K562 (cell line): Measurements from ENCODE around the gene DLGAP1. TPM values are rescaled to one million over a fixed set of nuclear protein-coding genes. Genes with fewer than 3 reads are reported as not detected.

ENCODE experiments used
- ATAC-seq: fragments of 200-7000 bp; cut with Tn5 transposase; 3 replicates; pipeline ENCODE4 v1.9.1; 2020; ENCODE audit warnings: moderate library complexity
- BruUV-seq: library from RNA; stranded (reverse); fragments of 400-500 nt; replicated peaks from 2 replicates; lab custom pipeline; 2021; lab: Mats Ljungman, UMichigan
- CTCF ChIA-PET: fragments of 300-600 bp; formaldehyde crosslinking; extraction: SDS; loops from one replicate; lab custom pipeline; 2021; ENCODE audit warnings: low intra/inter-chr PET ratio; lab: Yijun Ruan, JAX
- POLR2A ChIA-PET: fragments of 300-600, 350-650 bp; sonication (Branson Sonifier 250); formaldehyde crosslinking; extraction: SDS; loops from one replicate; lab custom pipeline; 2021; ENCODE audit warnings: antibody characterized with exemption, inconsistent platforms; lab: Yijun Ruan, JAX
- DNase-seq, 4 experiments: peaks; one replicate each; pipeline versions ENCODE4 v3.0.0 to v3.0.0-alpha.2; 2011 to 2018; ENCODE audit warnings: low spot score in 3 of 4, mixed read lengths in 3 of 4; ENCODE audit errors: extremely low read depth in 1 of 4
- FAIRE-seq: peaks from 2 replicates; lab custom pipeline; 2011; peaks lifted over from hg19 to GRCh38; lab: Jason Lieb, UNC
- H2AFZ ChIP-seq: 2 replicates; pipeline ENCODE4 v1.6.0; 2011; ENCODE audit warnings: low read depth, low read length, control low read depth, inconsistent platforms
- H3K27ac ChIP-seq: fragments of 200-600 bp; 3 replicates; pipeline ENCODE4 v1.8.0; 2011; ENCODE audit warnings: low read depth, mild to moderate bottlenecking, control low read depth, inconsistent platforms, low read length, moderate library complexity, mixed read lengths; ENCODE audit errors: extremely low read depth
- H3K27me3 ChIP-seq, 2 experiments: fragments of 300-600 bp in 1 of 2; 2 replicates in 1 of 2; 3 replicates in 1 of 2; pipeline versions ENCODE4 v1.6.0 to v1.8.0; 2011; ENCODE audit warnings: inconsistent platforms in 2 of 2, low read length in 2 of 2, mild to moderate bottlenecking in 1 of 2, mixed read lengths in 1 of 2, moderate library complexity in 1 of 2; ENCODE audit not compliant: control insufficient read depth in 2 of 2, insufficient read depth in 2 of 2
- H3K36me3 ChIP-seq: fragments of 300-600 bp; 3 replicates; pipeline ENCODE4 v1.8.0; 2011; ENCODE audit warnings: mild to moderate bottlenecking, low read length, inconsistent platforms; ENCODE audit not compliant: control insufficient read depth, insufficient read depth
- H3K4me1 ChIP-seq, 2 experiments: fragments of 200-600 bp in 1 of 2; replicated peaks in 1 of 2; 2 replicates in 1 of 2; 3 replicates in 1 of 2; pipeline versions ENCODE4 v1.5.1 to v1.8.0; 2011; ENCODE audit warnings: inconsistent platforms in 2 of 2, low read length in 2 of 2, mild to moderate bottlenecking in 1 of 2, mixed read lengths in 1 of 2, moderate library complexity in 1 of 2; ENCODE audit not compliant: control insufficient read depth in 2 of 2, insufficient read depth in 2 of 2
- H3K4me2 ChIP-seq: 2 replicates; pipeline ENCODE4 v1.6.1; 2011; ENCODE audit warnings: low read length, control low read depth, inconsistent platforms, mixed read lengths; ENCODE audit not compliant: insufficient read depth
- H3K4me3 ChIP-seq: fragments of 200-600 bp; sonication (generic), shearing (Covaris generic); 2 replicates; pipeline ENCODE4 v1.5.1; 2016; ENCODE audit warnings: control low read depth, inconsistent platforms
- H3K79me2 ChIP-seq: fragments of 200-600 bp; 3 replicates; pipeline ENCODE4 v1.8.0; 2011; ENCODE audit warnings: low read length, inconsistent platforms; ENCODE audit not compliant: control insufficient read depth, insufficient read depth
- H3K9ac ChIP-seq, 2 experiments: 2 replicates each; pipeline versions ENCODE4 v1.6.0 to v1.6.1; 2011; ENCODE audit warnings: low read depth in 2 of 2, low read length in 2 of 2, control low read depth in 1 of 2, inconsistent platforms in 1 of 2, mild to moderate bottlenecking in 1 of 2, mixed read lengths in 1 of 2; ENCODE audit not compliant: insufficient read depth in 1 of 2
- H3K9me1 ChIP-seq: one replicate; pipeline ENCODE4 v1.6.0; 2011; ENCODE audit warnings: inconsistent platforms, mild to moderate bottlenecking, low read length, moderate library complexity; ENCODE audit not compliant: control insufficient read depth, insufficient read depth
- H3K9me3 ChIP-seq: replicated peaks from 2 replicates; pipeline ENCODE4 v1.5.1; 2011; ENCODE audit warnings: low read depth, low read length, inconsistent platforms; ENCODE audit not compliant: control insufficient read depth, insufficient read depth
- H4K20me1 ChIP-seq: replicated peaks from 2 replicates; pipeline ENCODE4 v1.6.1; 2011; ENCODE audit warnings: low read length, inconsistent platforms, mixed read lengths; ENCODE audit not compliant: control insufficient read depth, insufficient read depth
- ELF2 ChIP-seq: fragments of 250-450 bp; sonication (Bioruptor Pico); IDR thresholded peaks from 2 replicates; pipeline ENCODE4 v1.5.0; 2021; ENCODE audit warnings: mild to moderate bottlenecking
- ID3 ChIP-seq, 2 experiments: fragments of 250-450 bp in 1 of 2; fragments of 450-650 bp in 1 of 2; sonication (Bioruptor Pico) in 1 of 2; IDR thresholded peaks; 2 replicates each; pipeline versions ENCODE4 v1.6.1 to v1.8.0; 2016 to 2021; ENCODE audit warnings: mild to moderate bottlenecking in 2 of 2, moderate library complexity in 2 of 2, missing compliant biosample characterization in 1 of 2, missing genetic modification characterization in 1 of 2
- KDM2B ChIP-seq: fragments of 250-450 bp; sonication (Bioruptor Pico); IDR thresholded peaks from 2 replicates; pipeline ENCODE4 v1.8.0; 2021; ENCODE audit warnings: mild to moderate bottlenecking, moderate library complexity
- YY1 ChIP-seq, 3 experiments: IDR thresholded peaks; 2 replicates each; pipeline ENCODE4 v1.6.1; 2011; ENCODE audit warnings: low read length in 2 of 3, mild to moderate bottlenecking in 2 of 3, moderate library complexity in 2 of 3, borderline replicate concordance in 1 of 3, control low read depth in 1 of 3, low read depth in 1 of 3; ENCODE audit not compliant: insufficient read depth in 3 of 3, insufficient replicate concordance in 2 of 3, control insufficient read depth in 1 of 3, insufficient read length in 1 of 3; ENCODE audit errors: extremely low read depth in 1 of 3
- WGBS: fragments of 100-300 bp; shearing (Covaris generic); methylation state at CpG from one replicate; pipeline ENCODE4 v1.1.6; 2016; ENCODE audit warnings: low coverage, mixed read lengths; ENCODE audit not compliant: insufficient coverage; ENCODE audit errors: missing lambda C conversion rate; 5-methylcytosine and 5-hydroxymethylcytosine counted together
- in situ Hi-C: fragments of 300-500 bp; cut with MboI; formaldehyde crosslinking; loops from 4 replicates; pipeline ENCODE4 v1.15.0; 2018; ENCODE audit warnings: inconsistent platforms, mixed read lengths
- intact Hi-C: fragments of 100-400 bp; cut with micrococcal nuclease; formaldehyde crosslinking; loops from 2 replicates; pipeline ENCODE4 v1.14.2; 2022
- polyA plus RNA-seq, 8 experiments: library from polyadenylated mRNA; depleted of rRNA in 4 of 8; stranded (reverse) in 5 of 8; unstranded in 3 of 8; fragments of >200 nt; fragmentation: Nextera tagmentation in 2 of 8; fragmentation: Illumina TruSeq in 1 of 8; extraction: Ambion mirVana in 2 of 8; extraction: Trizol in 1 of 8; gene quantifications; 2 replicates each; pipeline versions ENCODE4 v1.2.1 to v1.2.3, GENCODE V29; 2011 to 2014; ENCODE audit warnings: inconsistent platforms in 1 of 8, missing spikeins in 1 of 8
- total RNA-seq, 7 experiments: library from RNA; depleted of rRNA in 6 of 7; stranded (reverse); fragments of >200 nt in 6 of 7; fragmentation: Illumina TruSeq in 2 of 7; extraction: Trizol in 2 of 7; gene quantifications; 2 replicates each; pipeline versions ENCODE4 v1.2.1 to v1.2.3, GENCODE V29; 2011 to 2021; ENCODE audit warnings: low replicate concordance in 1 of 7
- TF ChIP-seq, protein P1 (sequence below): fragments of 450-650 bp; formaldehyde crosslinking; IDR thresholded peaks from 2 replicates; pipeline ENCODE4 v1.4.0; 2022; ENCODE audit warnings: missing genetic modification characterization

DLGAP1 gene
- total and polyA plus RNA-seq, 9 of the 15 experiments (the other 6 are each of a cell fraction or from before 2014, with no cell fraction given): 0.04 to 0.22 (median 0.08) TPM

- Histone ChIP-seq H3K9me1 (no peaks in the 10 kb centered on the region), H2AFZ (no peak overlapping the region), H3K36me3 (peaks cover 3% of the 10 kb centered on the region; the same call in 2 of the 3 replicates), H3K4me2 (no peak overlapping the region), H3K4me3 (no peak overlapping the region), H3K79me2 (peaks cover 49% of the 10 kb centered on the region), H3K27me3 (no peaks in the 10 kb centered on the region), H3K9ac (peak overlapping the region in 1 of 2 experiments; percentile 93; a peak in 1 of 4 replicates), H3K27ac (peak overlapping the region; percentile 39; the same call in 2 of the 3 replicates), H3K4me1 (peaks cover 65 to 71% of the 10 kb centered on the region in 2 experiments), H4K20me1 (no peaks in the 10 kb centered on the region), H3K9me3 (no peaks in the 10 kb centered on the region)
- FAIRE-seq (no peak), DNase-seq (no peak), ATAC-seq (no peak)
- intact Hi-C loops (no loop called here), in situ Hi-C loops (loop anchor here (5.0 kb wide), 1 partner anchor 146 kb away; the partner anchor contains the start of gene TGIF1)
- ChIA-PET POLR2A (interaction anchor here (0.7 to 2.3 kb wide), 6 partner anchors 7 to 211 kb away, joined by 3 to 11 read pairs (median 4); no protein-coding TSS in a partner anchor), CTCF (interaction anchor here (1.1 kb wide), 1 partner anchor 272 kb away, joined by 3 read pairs; no protein-coding TSS in a partner anchor)
- 87% methylated on average over 10 of the region's 10 CpGs for WGBS
- TF ChIP-seq KDM2B (0 out of 2 replicates have a peak, but pooled peaks have one; percentile 24), ELF2 (CRISPR knock-in tag) (peak; percentile 13; the same call in 1 of the 2 replicates), ID3 (CRISPR knock-in tag; IDR thresholded peaks at IDR 0.05) (no peak), ID3 (tag; IDR thresholded peaks at IDR 0.05) (peak; percentile 18; the same call in 1 of the 2 replicates), YY1 (IDR thresholded peaks at IDR 0.05; ENCODE audit: borderline replicate concordance in 1 of 3, control insufficient read depth in 1 of 3, extremely low read depth in 1 of 3, insufficient read depth in 3 of 3, insufficient read length in 1 of 3, insufficient replicate concordance in 2 of 3, low read depth in 1 of 3, low read length in 2 of 3) (no peak)
- TF ChIP-seq, protein P1, sequence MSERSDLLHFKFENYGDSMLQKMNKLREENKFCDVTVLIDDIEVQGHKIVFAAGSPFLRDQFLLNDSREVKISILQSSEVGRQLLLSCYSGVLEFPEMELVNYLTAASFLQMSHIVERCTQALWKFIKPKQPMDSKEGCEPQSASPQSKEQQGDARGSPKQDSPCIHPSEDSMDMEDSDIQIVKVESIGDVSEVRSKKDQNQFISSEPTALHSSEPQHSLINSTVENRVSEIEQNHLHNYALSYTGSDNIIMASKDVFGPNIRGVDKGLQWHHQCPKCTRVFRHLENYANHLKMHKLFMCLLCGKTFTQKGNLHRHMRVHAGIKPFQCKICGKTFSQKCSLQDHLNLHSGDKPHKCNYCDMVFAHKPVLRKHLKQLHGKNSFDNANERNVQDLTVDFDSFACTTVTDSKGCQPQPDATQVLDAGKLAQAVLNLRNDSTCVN (CRISPR knock-in tag): peak; percentile 14; the same call in 1 of the 2 replicates
- no TSS peak for BruUV-seq
Measured at GRCh38 chr18:3598581-3598980, 856.5 kb downstream of the DLGAP1 start.
